Ishikawa (cell line): ENCODE measurements around the gene MRPS12.

Experiments used
- CEBPB ChIP-seq: IDR thresholded peaks from 2 replicates; pipeline ENCODE4 v1.6.1; 2012
- CREB1 ChIP-seq: IDR thresholded peaks from 2 replicates; pipeline ENCODE4 v1.6.1; 2012; ENCODE audit warnings: low read depth
- EGR1 ChIP-seq: IDR thresholded peaks from 2 replicates; pipeline ENCODE4 v1.6.1; 2012
- EP300 ChIP-seq: IDR thresholded peaks from 2 replicates; pipeline ENCODE4 v1.6.1; 2012; ENCODE audit warnings: borderline replicate concordance
- FOXM1 ChIP-seq: IDR thresholded peaks from 2 replicates; pipeline ENCODE4 v1.6.1; 2012; ENCODE audit warnings: low read depth, borderline replicate concordance
- MAX ChIP-seq: IDR thresholded peaks from 2 replicates; pipeline ENCODE4 v1.6.1; 2012
- NFIC ChIP-seq: IDR thresholded peaks from 2 replicates; pipeline ENCODE4 v1.6.1; 2012
- RAD21 ChIP-seq: IDR thresholded peaks from 2 replicates; pipeline ENCODE4 v1.6.1; 2012; ENCODE audit warnings: low read depth
- REST ChIP-seq: IDR thresholded peaks from 2 replicates; pipeline ENCODE4 v1.6.1; 2012; ENCODE audit warnings: low read depth, mild to moderate bottlenecking
- TAF1 ChIP-seq: IDR thresholded peaks from 2 replicates; pipeline ENCODE4 v1.6.1; 2012; ENCODE audit warnings: low read depth, mild to moderate bottlenecking
- TCF12 ChIP-seq: IDR thresholded peaks from 2 replicates; pipeline ENCODE4 v1.6.1; 2012; ENCODE audit warnings: low read depth
- TEAD4 ChIP-seq: IDR thresholded peaks from 2 replicates; pipeline ENCODE4 v1.6.1; 2012
- USF1 ChIP-seq: IDR thresholded peaks from 2 replicates; pipeline ENCODE4 v1.6.1; 2012
- YY1 ChIP-seq: IDR thresholded peaks from 2 replicates; pipeline ENCODE4 v1.6.1; 2012; ENCODE audit warnings: low read depth
- ZBTB7A ChIP-seq: IDR thresholded peaks from 2 replicates; pipeline ENCODE4 v1.6.1; 2012; ENCODE audit warnings: low read depth

Gene MRPS12

GRCh38 chr19:38900202-38900629 lies 30.5 kb upstream of the MRPS12 start:
- TF ChIP-seq YY1 (no peak), USF1 (peak; percentile 83), TAF1 (0 out of 2 replicates have a peak, but pooled peaks have one; percentile 18), MAX (no peak; the same call in 1 of the 2 replicates), TCF12 (no peak)

GRCh38 chr19:38900743-38901190 lies 30.0 kb upstream of the MRPS12 start:
- TF ChIP-seq TEAD4 = no peak
- no peak for TF ChIP-seq TCF12
- TF ChIP-seq FOXM1 = no peak
- TF ChIP-seq ZBTB7A = no peak
- no peak for TF ChIP-seq NFIC

GRCh38 chr19:38901683-38902082 lies 29.1 kb upstream of the MRPS12 start:
- TF ChIP-seq CREB1 (no peak), NFIC (no peak), MAX (no peak), REST (no peak), RAD21 (no peak), YY1 (no peak), USF1 (no peak), ZBTB7A (no peak), TCF12 (no peak), FOXM1 (no peak), EGR1 (no peak), EP300 (no peak), TEAD4 (no peak), CEBPB (no peak)

- TF ChIP-seq YY1 = no peak
- TF ChIP-seq RAD21 = no peak
- no peak for TF ChIP-seq REST
- no peak for TF ChIP-seq FOXM1
- TF ChIP-seq USF1 = no peak
- TF ChIP-seq NFIC = no peak
- no peak for TF ChIP-seq MAX
- no peak for TF ChIP-seq EP300
- no peak for TF ChIP-seq TAF1
- TF ChIP-seq TEAD4 = no peak
- no peak for TF ChIP-seq TCF12
- no peak for TF ChIP-seq CEBPB
- no peak for TF ChIP-seq ZBTB7A
- TF ChIP-seq EGR1 = no peak
- TF ChIP-seq CREB1 = no peak
Observed at GRCh38 chr19:38904581-38905539, 25.9 kb upstream of the MRPS12 start.

GRCh38 chr19:38905620-38906019 lies 25.1 kb upstream of the MRPS12 start:
- TF ChIP-seq CEBPB (no peak), TAF1 (no peak), USF1 (no peak), NFIC (no peak), REST (no peak), MAX (no peak), EP300 (no peak), FOXM1 (no peak), RAD21 (no peak), CREB1 (no peak), TEAD4 (no peak), EGR1 (no peak), TCF12 (no peak), ZBTB7A (no peak), YY1 (no peak)
